ENCODE data around the gene CNTNAP1.
"Not testable (repeated sequence)": the region's sequence is repeated elsewhere in the genome, so short reads cannot be mapped to it uniquely, and the experiment has no call there.

Gene CNTNAP1

GRCh38 chr17:42665581-42666001 is 16.7 kb upstream of the CNTNAP1 start:
- FAIRE-seq = no peak
- TF ChIP-seq CTCF (IDR thresholded peaks at IDR 0.05; ENCODE audit: insufficient read depth, missing control alignments) = no peak
- DNase-seq (ENCODE audit: insufficient read length, low spot score) = no peak

DNA sequence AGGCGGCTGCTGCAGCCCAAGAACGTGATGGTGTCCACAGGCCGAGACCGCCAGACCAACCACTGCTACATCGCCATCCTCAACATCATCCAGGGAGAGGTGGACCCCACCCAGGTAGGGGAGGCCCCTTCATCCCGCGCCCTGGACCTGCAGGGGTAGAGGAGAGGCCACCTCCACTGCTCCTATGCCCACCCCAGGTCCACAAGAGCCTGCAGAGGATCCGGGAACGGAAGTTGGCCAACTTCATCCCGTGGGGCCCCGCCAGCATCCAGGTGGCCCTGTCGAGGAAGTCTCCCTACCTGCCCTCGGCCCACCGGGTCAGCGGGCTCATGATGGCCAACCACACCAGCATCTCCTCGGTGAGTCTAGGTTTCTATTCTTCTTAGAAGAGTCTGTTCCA is 16.2 kb upstream of the CNTNAP1 start:
- DNase-seq (ENCODE audit: insufficient read length, low spot score); FAIRE-seq: not testable (repeated sequence)

- DNase-seq (ENCODE audit: insufficient read length, low spot score) (no peak), FAIRE-seq (no peak)
- TF ChIP-seq CTCF (IDR thresholded peaks at IDR 0.05; ENCODE audit: insufficient read depth, missing control alignments) = no peak
These were observed 15.0 kb upstream of the CNTNAP1 start for GRCh38 chr17:42667088-42667951.

- no peak for TF ChIP-seq CTCF (IDR thresholded peaks at IDR 0.05; ENCODE audit: insufficient read depth, missing control alignments)
- DNase-seq (ENCODE audit: insufficient read length, low spot score) = no peak
- no peak for FAIRE-seq
These were observed 12.7 kb upstream of the CNTNAP1 start for GRCh38 chr17:42669705-42669976.

- TF ChIP-seq CTCF (IDR thresholded peaks at IDR 0.05; ENCODE audit: insufficient read depth, missing control alignments) = no peak
- DNase-seq (ENCODE audit: insufficient read length, low spot score) = no peak
- no peak for FAIRE-seq
These were observed 12.1 kb upstream of the CNTNAP1 start for GRCh38 chr17:42669977-42670788.

GRCh38 chr17:42670789-42671657 is 11.3 kb upstream of the CNTNAP1 start:
- DNase-seq (ENCODE audit: insufficient read length, low spot score) (no peak), FAIRE-seq (no peak)
- TF ChIP-seq CTCF (IDR thresholded peaks at IDR 0.05; ENCODE audit: insufficient read depth, missing control alignments) = no peak

GRCh38 chr17:42672038-42672437 is 10.3 kb upstream of the CNTNAP1 start:
- FAIRE-seq (no peak), DNase-seq (ENCODE audit: insufficient read length, low spot score) (no peak)
- TF ChIP-seq CTCF (IDR thresholded peaks at IDR 0.05; ENCODE audit: insufficient read depth, missing control alignments) = no peak

All from D721Med (cell line).